G401.6 (cell line): ENCODE results near the gene IKZF1.
"Not testable (repeated sequence)": the region's sequence is repeated elsewhere in the genome, so short reads cannot be mapped to it uniquely, and the experiment has no call there.

Source experiments
- FAIRE-seq: peaks from 2 replicates; lab custom pipeline; 2012; peaks lifted over from hg19 to GRCh38; lab: Jason Lieb, UNC

IKZF1 gene

DNA sequence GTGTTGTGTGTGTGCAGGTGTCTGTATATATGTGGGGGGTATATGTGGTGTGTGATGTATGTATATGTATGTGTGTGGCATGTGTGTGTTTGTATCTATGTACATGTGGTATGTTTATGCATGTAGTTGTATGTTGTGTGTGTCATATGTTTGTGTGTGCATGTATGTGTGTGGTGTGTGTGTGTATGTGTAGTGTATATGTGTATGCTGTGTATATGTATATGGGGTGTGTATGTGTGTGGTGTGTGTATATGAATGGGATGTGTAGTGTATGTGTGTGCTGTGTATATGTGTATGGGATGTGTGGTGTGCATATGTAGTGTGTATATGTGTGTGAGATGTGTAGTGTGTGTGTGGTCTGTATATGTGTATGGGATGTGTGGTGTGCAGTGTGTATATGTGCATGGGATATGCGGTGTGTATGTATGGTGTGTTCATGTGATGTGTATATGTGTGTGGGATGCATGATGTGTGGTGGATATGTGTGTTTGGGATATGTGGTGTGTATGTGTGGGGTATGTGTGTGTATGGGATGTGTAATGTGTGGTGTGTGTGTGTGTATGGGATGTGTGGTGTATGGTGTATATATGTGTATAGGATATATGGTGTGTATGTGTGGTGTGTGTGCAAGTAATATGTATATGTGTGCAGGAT is 30.0 kb downstream of the IKZF1 start:
- FAIRE-seq = no peak

DNA sequence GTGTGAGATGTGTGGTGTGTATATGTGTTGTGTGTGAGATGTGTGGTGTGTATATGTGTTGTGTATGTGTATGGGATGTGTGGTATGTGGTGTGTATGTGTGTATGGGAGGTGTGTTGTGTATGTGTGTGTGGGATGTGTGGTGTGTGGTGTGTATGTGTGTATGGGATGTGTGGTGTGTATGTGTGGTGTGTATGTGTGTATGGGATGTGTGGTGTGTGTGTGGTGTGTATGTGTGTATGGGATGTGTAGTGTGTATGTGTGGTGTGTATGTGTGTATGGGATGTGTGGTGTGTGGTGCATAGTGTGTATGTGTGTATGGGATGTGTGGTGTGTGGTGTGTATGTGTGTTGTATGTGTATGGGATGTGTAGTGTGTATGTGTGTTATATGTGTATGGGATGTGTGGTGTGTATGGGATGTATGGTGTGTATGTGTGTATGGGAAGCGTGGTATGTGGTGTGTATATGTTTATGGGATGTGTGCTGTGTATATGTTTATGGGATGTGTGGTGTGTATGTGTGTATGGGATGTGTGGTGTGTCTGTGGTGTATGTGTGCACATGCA is 30.8 kb downstream of the IKZF1 start:
- FAIRE-seq = no peak

DNA sequence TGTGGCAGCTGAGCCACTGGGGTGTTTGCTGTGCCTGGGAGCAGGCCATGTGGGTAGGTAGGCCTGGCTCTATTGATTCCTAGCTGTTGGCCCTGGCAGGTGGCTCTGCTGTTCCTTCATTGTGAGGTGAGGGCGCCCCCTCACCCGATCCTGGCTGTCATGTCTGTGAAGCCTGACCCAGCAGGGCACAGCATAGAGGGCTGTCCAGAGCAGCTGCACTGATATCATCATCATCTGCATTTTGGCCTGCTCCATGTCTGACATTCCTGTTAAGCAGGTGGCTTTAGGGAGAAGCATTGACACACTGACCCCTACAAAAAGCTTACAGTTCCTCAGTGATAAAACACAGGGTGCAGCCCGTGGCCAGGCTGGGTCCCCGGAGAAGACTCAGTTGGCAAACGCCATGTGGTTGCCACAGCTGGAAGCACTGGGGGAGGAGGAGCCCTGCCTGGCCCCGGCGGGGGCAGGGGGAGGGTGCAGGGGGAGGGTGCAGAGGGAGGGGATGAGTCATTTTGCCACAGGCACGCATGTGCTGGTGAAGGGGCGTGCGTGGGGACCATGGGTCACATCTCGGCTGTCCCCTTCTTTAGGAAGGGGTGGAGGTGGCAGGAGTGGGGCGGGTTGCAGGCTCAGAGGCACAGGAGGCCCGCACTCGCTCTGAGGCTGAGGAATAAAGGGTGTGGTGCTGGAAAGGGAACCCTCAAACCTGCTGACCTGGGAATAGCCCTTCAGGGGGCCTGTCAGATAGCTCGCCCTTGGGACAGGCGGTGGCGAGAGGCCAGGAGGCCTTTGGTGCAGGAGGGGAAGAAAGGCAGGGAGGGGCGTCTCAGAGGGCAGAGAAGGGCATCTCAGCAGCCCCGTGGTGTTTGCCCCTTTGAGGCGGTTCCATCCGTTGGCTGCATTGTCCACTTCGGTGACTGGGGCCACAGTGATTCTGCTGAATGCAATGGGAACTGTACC is 31.6 kb downstream of the IKZF1 start:
- FAIRE-seq = no peak

DNA sequence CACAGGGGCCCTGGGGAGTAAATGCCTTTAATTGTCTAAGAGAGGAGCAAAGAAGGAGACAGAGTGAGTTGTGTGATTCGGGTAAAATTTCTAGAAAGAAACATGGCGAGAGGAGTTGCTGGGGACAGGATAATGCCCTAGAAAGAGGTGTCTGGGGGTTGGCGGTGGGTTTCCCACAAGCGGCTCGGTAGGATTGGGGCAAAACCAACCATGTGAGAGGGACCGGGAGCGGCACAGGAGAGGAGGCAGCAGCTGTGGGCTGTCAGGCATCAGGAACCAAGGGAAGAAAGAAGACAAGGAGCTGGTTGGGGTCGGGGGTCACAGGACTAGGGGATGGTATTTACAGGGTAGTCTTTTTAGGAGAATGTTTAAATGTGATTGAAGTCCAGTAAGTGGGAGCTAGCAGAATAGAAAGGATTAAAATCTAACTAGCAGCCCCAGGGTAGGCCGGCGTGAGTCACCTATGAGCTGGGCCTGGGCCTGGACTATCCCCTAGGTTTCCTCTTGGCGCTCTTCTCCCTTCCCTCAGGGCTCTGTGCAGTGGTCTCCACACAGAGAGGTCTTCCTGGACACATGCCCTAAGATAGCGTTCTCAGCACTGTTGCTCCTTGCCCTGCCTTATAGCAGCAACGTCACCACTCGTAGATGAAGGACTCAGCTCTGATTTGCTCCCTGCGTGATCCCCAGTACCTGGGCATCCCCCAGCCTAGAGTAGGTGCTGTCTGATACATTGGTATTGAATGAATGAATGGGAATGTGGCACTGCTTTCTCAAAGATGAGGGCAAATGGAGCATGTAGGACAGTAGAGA is 32.6 kb downstream of the IKZF1 start:
- no peak for FAIRE-seq

DNA sequence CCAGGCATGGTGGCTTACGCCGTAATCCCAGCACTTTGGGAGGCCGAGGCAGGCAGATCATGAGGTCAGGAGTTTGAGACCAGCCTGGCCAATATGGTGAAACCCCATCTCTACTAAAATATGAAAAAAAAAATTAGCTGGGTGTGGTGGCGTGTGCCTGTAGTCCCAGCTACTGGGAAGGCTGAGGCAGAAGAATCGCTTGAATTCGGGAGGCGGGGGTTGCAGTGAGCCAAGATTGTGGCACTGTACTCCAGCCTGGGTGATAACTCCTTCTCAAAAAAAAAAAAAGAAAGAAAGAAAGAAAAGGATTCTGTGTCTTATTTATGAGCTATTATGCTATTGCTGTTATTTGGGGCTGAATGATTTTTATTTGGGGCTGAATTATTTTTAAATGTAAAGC is 35.0 kb downstream of the IKZF1 start:
- FAIRE-seq = not testable (repeated sequence)

DNA sequence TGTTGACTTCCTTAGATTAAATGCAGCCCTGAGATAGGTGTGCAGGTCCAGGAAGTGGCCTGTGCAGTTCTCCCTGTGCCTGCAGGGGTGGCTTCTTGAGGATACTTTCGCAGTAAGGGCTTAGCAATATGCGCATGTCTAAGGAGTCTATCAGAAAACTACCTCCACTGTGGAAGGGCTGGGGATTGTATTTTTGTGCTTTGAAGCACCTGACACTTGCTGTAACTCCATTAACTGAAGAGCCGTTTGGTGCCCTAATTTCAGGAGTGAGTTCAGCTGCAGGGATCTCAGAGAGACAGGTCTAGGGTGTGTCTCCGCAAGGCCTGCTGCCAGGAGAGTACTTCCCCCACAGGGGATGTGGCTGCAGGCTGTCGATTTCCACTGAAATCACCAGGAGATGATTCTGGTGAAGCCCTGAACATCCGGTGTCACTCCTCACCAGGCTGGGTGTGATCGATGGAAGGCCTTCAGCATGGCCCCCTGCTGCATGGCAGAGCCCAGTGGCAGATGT is 35.5 kb downstream of the IKZF1 start:
- no peak for FAIRE-seq

DNA sequence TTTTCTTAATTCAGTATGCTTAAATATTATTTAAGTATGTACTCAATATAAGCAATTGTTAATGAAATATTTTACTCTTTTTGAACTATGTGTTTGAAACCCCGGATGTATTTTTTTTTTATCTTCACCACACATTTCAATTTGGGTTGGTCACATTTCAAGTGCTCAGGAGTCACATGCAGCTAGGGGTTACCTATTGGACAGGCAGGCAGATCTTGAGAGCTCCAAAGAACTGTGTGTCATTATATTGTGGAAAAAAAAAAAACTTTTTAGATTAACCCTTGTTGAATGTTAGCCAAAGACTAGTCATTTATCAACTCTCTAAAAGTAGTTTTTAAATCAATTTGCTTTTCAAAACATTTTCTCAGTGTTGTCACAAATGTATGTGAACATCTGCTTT is 37.2 kb downstream of the IKZF1 start:
- FAIRE-seq = no peak

DNA sequence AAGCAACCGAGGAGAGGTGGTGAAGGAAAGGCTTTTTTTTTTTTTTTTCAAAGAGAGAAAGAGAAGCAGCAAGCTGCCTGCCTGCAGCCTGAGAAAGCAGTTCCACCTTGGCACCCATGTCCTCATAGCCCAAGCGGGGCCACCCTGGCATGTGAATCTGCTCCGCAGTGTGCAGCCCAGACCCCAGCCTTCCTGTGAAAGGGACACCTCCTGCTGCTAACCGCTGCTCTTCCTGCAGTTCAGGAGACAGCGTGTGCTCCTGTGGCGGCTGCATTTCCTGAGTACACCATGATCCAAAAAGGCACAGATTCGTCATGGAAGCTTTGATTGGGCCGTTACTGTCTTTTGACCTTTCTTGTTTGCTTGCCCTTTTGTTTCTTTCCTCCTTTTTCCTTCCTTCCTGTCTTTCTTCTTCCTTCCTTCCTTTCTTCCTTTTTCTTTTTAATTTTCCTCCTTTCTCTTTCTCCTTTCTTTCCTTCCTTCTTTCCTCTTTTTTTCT is 38.1 kb downstream of the IKZF1 start:
- no peak for FAIRE-seq

DNA sequence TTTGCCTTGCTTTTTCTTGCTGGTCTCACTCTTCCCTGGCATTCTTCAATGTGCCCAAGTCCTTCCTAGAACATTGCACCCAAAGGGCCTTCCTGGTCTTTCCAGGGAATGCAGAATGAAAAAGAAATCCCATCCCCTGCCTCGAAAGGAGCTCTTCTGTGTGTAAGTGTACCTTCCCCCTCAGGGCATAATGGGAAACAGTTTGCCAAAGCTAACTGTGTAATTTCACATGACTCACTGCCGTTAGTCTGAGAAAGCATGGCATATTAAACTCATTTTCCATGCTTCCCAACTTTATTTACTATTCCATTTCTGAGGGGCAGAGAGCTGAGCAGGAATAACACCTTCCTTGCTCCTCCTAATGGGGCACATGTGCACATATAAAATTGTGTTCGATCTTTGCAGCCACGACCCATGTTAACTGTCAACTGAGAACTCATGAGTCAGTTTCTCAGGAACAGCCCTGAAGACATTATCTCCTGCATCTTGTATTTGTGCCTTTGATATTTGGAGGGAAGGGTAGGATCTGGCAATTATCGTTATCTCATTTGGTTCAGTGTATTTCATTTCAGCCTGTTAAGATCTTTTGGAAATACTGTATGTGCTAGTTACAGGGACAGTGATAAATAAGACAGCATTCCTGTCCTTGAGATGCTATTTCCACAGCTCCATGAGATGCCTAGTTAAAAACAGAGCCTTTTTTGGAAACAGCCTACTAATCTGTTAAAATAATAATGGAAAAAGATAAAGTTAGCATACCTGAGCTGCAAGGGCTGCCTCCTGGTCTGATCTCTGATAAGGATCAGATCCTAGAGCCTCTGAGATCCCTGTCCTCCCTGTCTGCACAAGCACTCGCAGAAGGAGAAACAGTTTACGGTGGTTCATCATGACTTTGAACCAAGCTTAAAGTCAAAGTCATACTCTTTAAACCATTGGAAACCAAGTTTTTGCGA is 42.3 kb downstream of the IKZF1 start:
- FAIRE-seq = no peak

DNA sequence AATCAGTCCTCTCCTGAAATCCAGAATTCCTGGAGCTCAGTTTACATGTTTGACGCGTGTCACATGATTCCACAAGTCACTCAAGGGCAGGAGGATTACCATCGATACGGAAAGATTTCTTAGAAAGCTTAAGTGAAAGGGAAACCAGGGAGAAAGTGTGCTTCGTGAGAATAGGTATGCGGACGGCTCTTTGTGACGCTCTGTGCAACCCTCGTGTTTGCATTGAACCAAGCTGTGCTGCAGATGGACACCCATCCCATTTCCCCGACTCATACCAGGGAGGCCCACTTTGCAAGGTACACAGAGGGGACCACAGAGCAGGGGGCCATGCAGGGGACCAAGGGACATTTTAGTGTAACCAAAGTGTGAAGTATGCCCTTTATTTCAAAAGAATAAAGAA is 43.2 kb downstream of the IKZF1 start:
- FAIRE-seq = no peak

DNA sequence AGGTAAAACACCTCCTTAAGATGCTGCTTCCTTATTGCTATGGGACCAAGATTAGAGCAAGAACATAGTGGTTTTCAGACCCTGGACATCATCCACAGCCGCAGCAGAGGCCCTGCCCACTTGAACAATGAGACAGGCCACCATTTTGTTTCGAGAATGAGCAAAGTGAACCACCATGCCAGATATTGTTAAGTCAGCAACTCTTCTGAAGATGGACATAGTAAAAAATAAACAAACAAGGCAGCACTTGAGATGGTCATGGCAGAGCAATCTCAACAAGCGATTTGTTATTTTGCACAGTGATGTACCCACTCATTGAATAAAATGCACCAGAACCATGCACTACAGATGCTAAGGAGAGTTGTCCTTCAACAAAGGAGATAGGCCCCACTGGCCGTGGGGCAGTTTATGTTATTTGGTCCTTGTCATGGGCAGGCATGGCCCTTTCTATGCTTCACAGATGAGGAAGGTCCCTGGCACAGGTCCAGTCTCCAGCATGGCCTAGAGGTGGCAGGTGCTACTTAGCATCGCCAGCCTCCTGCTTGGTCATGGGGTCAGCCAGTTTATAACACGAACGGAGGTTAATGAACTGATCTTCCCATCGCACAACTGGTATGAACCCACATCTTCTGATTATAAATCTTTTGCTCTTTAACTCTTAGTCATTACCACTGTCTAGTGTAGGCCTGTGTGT is 44.1 kb downstream of the IKZF1 start:
- FAIRE-seq = no peak

DNA sequence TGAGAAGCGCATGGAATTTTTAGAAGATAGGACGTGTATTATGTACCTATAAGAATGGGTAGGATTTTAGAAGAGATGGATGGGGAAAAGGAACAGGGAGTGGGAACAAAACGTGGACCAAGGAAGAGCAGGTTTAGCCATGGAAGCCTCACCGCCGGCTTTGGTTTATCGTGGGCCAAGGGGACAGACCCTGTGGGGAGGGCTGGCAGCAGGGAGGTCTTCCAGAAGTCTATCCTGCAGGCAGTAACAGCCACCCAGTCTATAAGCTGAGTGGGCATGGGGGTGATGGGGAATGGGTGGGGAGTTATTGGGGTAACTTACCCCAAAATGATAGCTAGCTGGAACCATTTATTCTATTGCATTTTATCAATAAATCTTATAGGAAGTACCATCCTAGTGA is 44.9 kb downstream of the IKZF1 start:
- FAIRE-seq = no peak

DNA sequence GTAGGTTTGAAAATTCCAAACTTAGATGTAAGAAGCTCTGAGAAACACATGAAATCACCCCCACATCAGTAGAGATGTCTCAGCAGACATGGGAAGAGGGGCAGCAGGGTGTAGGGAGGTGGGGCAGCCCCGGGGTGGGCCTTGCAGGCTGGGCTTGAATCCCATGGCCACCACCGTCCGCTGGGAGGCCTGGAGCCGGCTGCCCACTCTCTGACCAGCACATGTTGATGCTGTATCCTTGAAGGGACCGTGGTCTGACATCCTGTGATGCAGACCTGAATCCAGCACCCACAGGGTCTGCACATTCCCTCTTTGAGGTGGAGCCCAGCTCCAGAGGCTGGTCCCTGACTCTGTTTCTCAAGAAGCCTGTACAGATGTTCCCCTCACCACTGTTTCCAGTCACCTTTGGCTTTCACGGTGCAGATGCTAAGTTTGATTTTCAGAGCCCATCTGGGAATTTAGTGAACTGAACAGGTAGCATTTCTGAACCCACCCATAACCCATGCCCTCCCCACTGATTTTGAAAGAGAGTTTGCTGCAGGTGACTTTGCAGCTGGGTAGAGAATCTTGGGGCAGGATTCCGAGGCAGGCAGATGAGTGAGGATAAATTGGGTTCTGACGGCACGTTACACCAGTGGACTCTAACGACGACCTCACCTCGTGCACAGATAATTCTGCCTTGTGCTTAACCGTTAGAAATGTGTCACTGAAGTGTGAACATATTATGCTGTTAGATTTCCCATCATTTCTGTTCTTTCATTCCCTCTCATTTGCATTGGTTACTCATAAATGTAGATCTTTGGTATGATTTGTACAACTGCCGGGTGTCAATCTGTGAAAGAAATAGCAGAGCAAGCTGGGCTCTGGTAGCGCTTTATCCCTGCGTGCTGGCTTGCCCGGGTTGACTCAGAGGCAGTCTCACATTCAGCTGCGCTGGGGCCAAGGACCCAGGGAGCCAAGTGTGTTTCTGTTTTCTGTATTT is 45.7 kb downstream of the IKZF1 start:
- FAIRE-seq = no peak

DNA sequence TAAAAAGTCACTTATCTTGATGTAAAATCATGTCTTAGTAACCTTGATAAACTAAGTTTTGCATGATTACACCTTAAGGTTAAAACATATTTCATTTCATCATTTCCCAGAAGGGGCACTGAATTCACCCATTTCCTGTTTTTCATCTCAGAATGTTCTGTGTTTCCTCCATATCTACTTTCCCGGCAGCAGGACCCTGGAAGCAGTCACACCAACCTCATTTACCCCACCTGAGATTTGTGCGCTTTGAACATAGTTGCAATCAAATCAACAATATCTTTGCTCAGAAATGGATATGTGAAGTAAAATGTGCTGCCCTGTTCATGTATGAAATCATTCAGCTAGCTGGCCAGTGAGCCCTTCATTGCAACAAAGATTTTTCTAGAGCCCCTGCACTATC is 46.8 kb downstream of the IKZF1 start:
- no peak for FAIRE-seq

DNA sequence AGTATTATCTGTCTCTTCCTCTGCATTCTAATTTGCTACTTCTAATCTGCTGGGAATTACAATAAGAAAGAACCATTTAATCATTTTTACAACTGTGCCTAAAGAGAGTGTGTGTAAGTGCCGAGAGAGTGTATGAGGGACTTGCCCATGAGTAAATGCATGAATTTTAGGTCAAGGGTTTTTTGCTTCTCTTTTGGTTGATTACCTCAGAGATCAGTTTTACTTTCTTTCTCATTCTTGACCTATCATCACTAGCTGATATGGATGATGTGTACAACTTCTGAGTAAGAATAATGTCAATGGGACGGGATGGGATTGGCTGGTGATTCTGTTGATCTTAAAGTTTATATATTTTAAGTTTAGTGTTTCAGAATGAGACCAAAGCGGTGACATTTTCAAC is 47.8 kb downstream of the IKZF1 start:
- no peak for FAIRE-seq

DNA sequence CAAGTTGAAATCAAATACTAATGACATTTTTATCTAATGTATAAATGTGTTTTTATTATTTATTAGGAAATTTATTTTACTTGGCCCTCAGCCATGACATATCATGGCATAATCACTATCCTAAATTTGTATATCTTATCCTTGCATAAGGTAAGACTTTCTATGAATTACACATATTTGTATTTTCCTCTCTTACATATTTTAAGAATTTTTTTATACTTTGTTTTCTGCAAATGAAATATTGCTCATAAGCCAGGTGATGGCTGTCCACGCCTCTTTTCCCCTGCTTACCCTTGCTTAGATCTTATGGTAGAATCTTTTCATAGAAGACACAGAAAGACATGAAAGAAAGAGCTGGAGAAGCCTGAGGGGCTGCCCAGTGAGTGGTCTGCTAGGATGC is 48.2 kb downstream of the IKZF1 start:
- no peak for FAIRE-seq

DNA sequence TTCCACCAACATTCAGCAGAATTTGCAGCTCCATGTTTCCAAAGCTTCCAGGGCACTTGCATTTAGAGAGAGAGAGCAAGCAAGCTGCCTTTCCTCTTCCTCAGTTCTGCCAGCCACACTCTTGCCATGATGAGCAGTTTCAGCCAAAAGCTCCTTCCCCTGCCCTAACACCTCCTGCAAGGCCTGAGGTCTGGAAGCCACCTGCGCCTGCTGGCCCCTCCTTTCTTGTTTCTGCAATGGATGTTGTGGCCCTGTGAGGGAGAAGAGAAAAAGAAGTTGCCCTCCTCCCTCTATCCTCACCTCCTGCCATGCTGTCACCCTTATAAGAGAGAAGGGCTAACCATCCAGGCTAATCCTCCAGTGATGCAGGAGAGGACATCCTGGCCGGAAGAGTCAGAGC is 48.7 kb downstream of the IKZF1 start:
- no peak for FAIRE-seq

DNA sequence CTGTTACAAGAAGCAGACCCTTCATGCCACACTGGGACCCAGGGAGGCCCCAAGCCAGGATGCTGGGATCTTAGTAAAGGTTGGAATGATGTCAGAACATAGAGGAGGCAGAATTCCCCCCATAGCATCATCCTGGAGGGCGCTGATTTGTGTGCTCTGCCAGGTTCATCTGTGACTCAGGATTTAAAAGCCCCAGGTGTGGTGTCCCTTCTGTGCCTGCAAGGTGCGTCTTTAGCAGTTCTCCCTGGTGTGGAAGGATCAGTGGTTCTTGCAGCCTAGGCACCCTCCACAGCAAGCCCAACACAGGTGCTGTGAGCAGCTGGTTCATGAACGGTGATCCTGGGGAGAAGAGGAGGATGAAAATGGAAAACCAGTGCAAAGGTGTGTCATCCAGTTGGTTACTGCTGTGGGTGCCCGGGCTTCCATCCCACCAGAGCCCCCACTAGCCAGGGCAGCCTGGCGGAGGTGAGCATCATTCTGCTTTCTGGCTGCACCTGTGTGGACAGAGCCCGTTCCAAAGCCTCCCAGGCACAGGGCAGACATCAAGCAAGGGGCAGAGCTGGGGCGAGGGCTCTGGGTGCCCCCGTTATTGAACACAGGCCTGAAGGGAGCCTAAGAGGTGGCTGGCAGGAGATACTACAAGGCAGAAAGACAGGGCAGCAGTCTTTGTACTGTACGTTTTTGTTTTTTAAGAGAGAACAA is 49.5 kb downstream of the IKZF1 start:
- no peak for FAIRE-seq

DNA sequence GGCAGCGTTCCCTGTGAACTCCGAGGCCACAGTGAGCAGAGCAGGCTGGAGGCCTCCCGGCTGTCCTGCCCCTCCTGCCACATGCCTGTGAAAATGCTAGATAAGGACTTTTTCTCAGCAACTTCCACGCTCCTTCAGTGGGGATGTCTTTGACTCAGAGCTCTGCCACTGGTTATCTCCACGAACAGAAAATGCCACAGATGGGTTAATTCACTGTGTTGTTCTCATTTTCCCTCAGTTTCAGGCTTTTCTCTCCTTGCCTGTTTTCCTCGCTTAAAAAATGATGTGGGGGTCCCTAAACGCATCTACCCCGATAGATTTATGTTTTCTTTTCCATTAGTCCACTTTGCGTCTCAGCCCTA is 51.3 kb downstream of the IKZF1 start:
- no peak for FAIRE-seq
